Trophoblast cell (in vitro differentiated cells and primary cell): ENCODE measurements around the gene RFXANK.

Experiments used
- DNase-seq, 2 donors: peaks; one replicate each; pipeline ENCODE4 v3.0.0-alpha.2; 2016
- H2AFZ ChIP-seq: 2 replicates; pipeline ENCODE4 v1.6.1; 2013; ENCODE audit warnings: low read length, moderate library complexity, mild to moderate bottlenecking; ENCODE audit not compliant: insufficient read depth, poor library complexity
- H2AK5ac ChIP-seq: 2 replicates; pipeline ENCODE4 v1.6.1; 2013; ENCODE audit warnings: mild to moderate bottlenecking, low read length
- H2BK120ac ChIP-seq: 2 replicates; pipeline ENCODE4 v1.6.1; 2013; ENCODE audit warnings: low read length, mild to moderate bottlenecking, moderate library complexity; ENCODE audit not compliant: insufficient read depth, poor library complexity
- H2BK12ac ChIP-seq: 2 replicates; pipeline ENCODE4 v1.6.1; 2013; ENCODE audit warnings: mild to moderate bottlenecking, low read length, moderate library complexity
- H2BK5ac ChIP-seq: 2 replicates; pipeline ENCODE4 v1.6.1; 2013; ENCODE audit warnings: low read length, low read depth, moderate library complexity, mild to moderate bottlenecking; ENCODE audit not compliant: poor library complexity
- H3K14ac ChIP-seq: 2 replicates; pipeline ENCODE4 v1.6.1; 2013; ENCODE audit warnings: mild to moderate bottlenecking, low read length
- H3K18ac ChIP-seq: 2 replicates; pipeline ENCODE4 v1.6.1; 2013; ENCODE audit warnings: mild to moderate bottlenecking, low read length
- H3K23ac ChIP-seq: 2 replicates; pipeline ENCODE4 v1.6.1; 2013; ENCODE audit warnings: low read length
- H3K27ac ChIP-seq: 2 replicates; pipeline ENCODE4 v1.5.1; 2013; ENCODE audit warnings: low read depth, mild to moderate bottlenecking, inconsistent platforms, low read length, moderate library complexity
- H3K27me3 ChIP-seq: 2 replicates; pipeline ENCODE4 v1.6.1; 2013; ENCODE audit warnings: inconsistent platforms, mild to moderate bottlenecking, low read length, moderate library complexity; ENCODE audit not compliant: insufficient read depth
- H3K36me3 ChIP-seq, 2 experiments: 1 replicate in 1 of 2; 2 replicates in 1 of 2; pipeline ENCODE4 v1.6.1; 2013; ENCODE audit warnings: low read length in 2 of 2, mild to moderate bottlenecking in 2 of 2, moderate library complexity in 1 of 2; ENCODE audit not compliant: insufficient read depth in 2 of 2, control insufficient read depth in 1 of 2
- H3K4ac ChIP-seq: 2 replicates; pipeline ENCODE4 v1.6.1; 2013; ENCODE audit warnings: low read depth, mild to moderate bottlenecking, low read length, moderate library complexity
- H3K4me1 ChIP-seq, 2 experiments: 1 replicate in 1 of 2; 2 replicates in 1 of 2; pipeline ENCODE4 v1.6.1; 2013; ENCODE audit warnings: low read length in 2 of 2, mild to moderate bottlenecking in 2 of 2, moderate library complexity in 1 of 2; ENCODE audit not compliant: insufficient read depth in 2 of 2, control insufficient read depth in 1 of 2
- H3K4me2 ChIP-seq: 2 replicates; pipeline ENCODE4 v1.6.1; 2013; ENCODE audit warnings: inconsistent platforms, mild to moderate bottlenecking, low read length, moderate library complexity
- H3K4me3 ChIP-seq: 2 replicates; pipeline ENCODE4 v1.5.1; 2013; ENCODE audit warnings: mild to moderate bottlenecking, low read depth, low read length, inconsistent platforms
- H3K79me1 ChIP-seq: one replicate; pipeline ENCODE4 v1.6.1; 2013; ENCODE audit warnings: low read length
- H3K79me2 ChIP-seq: 2 replicates; pipeline ENCODE4 v1.6.1; 2013; ENCODE audit warnings: low read length, mild to moderate bottlenecking; ENCODE audit not compliant: control insufficient read depth, insufficient read depth, poor library complexity
- H3K9ac ChIP-seq: 2 replicates; pipeline ENCODE4 v1.6.1; 2013; ENCODE audit warnings: mild to moderate bottlenecking, low read length
- H3K9me3 ChIP-seq: 2 replicates; pipeline ENCODE4 v1.6.1; 2013; ENCODE audit warnings: low read depth, mild to moderate bottlenecking, control low read depth, inconsistent platforms, low read length; ENCODE audit not compliant: insufficient read depth
- H4K12ac ChIP-seq: 2 replicates; pipeline ENCODE4 v1.6.1; 2013; ENCODE audit warnings: low read depth, mild to moderate bottlenecking, low read length, moderate library complexity
- H4K8ac ChIP-seq: 2 replicates; pipeline ENCODE4 v1.6.1; 2013; ENCODE audit warnings: low read depth, mild to moderate bottlenecking, low read length, moderate library complexity
- H4K91ac ChIP-seq: one replicate; pipeline ENCODE4 v1.6.1; 2013; ENCODE audit warnings: low read depth, mild to moderate bottlenecking, low read length, moderate library complexity
- WGBS: extraction: QIAGEN DNeasy Blood & Tissue Kit; methylation state at CpG from one replicate; pipeline ENCODE4 v1.1.7; 2013; ENCODE audit warnings: missing lambda C conversion rate; ENCODE audit not compliant: insufficient read length, insufficient coverage; ENCODE audit errors: extremely low coverage; 5-methylcytosine and 5-hydroxymethylcytosine counted together

Gene RFXANK

GRCh38 chr19:19206938-19207337 lies 14.9 kb downstream of the RFXANK start:
- peaks cover 6% of the 10 kb centered on the region for H3K9me3 ChIP-seq
- H3K4me2 ChIP-seq, result no peak overlapping the region
- DNase-seq, result no peak
- H4K8ac ChIP-seq, result no peak overlapping the region
- peaks cover 5 to 7% of the 10 kb centered on the region in 2 experiments for H3K4me1 ChIP-seq
- no peak overlapping the region for H3K9ac ChIP-seq
- no peak overlapping the region for H4K12ac ChIP-seq
- peak overlapping the region; percentile 23 for H3K4me3 ChIP-seq
- H3K27me3 ChIP-seq, result peaks cover 8% of the 10 kb centered on the region
- H2AFZ ChIP-seq, result no peak overlapping the region
- H2BK5ac ChIP-seq, result no peak overlapping the region
- H3K18ac ChIP-seq, result no peak overlapping the region
- no peak overlapping the region for H3K27ac ChIP-seq
- no peak overlapping the region for H3K14ac ChIP-seq
- no CpG with 5 or more reads among the region's 5 CpGs for WGBS
- no peak overlapping the region for H3K4ac ChIP-seq
- no peak overlapping the region for H2AK5ac ChIP-seq
- no peak overlapping the region for H4K91ac ChIP-seq
- peaks cover 0 to 3% of the 10 kb centered on the region in 2 experiments for H3K36me3 ChIP-seq
- no peak overlapping the region for H3K23ac ChIP-seq
- no peak overlapping the region for H2BK12ac ChIP-seq
- H3K79me2 ChIP-seq, result peaks cover 5% of the 10 kb centered on the region
- no peak overlapping the region for H2BK120ac ChIP-seq
- H3K79me1 ChIP-seq, result peaks cover 5% of the 10 kb centered on the region

DNA sequence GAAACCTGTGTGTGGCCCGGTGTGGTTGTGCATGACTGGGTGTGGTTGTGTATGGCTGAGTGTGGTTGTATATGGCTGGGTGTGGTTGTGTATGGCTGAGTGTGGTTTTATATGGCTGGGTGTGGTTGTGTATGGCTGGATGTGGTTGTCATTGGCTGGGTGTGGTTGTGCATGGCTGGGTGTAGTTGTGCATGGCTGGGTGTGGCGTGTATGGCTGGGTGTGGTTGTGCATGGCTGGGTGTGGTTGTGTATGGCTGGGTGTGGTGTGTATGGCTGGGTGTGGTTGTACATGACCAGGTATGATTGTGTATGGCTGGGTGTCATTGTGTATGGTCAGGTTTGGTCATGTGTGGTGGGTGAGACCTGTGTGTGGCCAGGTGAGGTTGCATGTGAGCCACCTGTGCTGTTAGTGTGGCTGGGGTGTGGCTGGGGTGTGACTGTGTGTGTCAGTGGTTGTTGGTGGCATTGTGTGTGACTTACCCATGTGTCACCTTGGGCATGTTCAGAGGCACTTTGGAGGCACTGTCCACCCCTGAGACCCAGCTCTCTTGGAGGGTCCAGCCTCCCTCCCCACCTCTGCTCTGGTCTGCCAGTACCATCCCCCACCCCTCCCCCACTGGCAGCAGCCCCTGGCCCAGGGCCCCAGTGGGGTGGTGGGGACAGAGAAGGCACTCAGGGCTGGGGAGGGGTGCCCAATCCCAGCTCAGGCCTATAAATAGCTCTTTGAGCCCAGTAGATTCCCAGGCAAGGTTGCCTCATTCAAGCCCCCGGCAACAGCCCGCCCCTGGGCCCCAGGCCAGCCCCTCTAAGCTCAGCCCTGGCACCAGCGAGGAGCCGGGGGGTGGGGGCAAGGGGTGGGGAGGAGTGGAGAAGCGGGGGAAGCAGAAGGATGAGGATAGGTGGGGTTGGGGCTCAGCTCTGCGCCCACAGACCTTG lies 15.8 kb downstream of the RFXANK start:
- H3K4me1 ChIP-seq, result peaks cover 0 to under 1% of the 10 kb centered on the region in 2 experiments
- H3K79me1 ChIP-seq, result peaks cover 2% of the 10 kb centered on the region
- H3K23ac ChIP-seq, result no peak overlapping the region
- H3K27ac ChIP-seq, result no peak overlapping the region
- H3K27me3 ChIP-seq, result peaks cover 17% of the 10 kb centered on the region
- H3K9ac ChIP-seq, result no peak overlapping the region
- H3K4ac ChIP-seq, result no peak overlapping the region
- H4K91ac ChIP-seq, result no peak overlapping the region
- H2BK120ac ChIP-seq, result no peak overlapping the region
- H4K12ac ChIP-seq, result no peak overlapping the region
- WGBS, result no CpG with 5 or more reads among the region's 8 CpGs
- no peak overlapping the region for H2AK5ac ChIP-seq
- no peak overlapping the region for H3K18ac ChIP-seq
- H3K14ac ChIP-seq, result no peak overlapping the region
- no peak overlapping the region for H2AFZ ChIP-seq
- no peak overlapping the region for H3K4me2 ChIP-seq
- peak overlapping the region; percentile 19 for H3K4me3 ChIP-seq
- peaks cover 2% of the 10 kb centered on the region for H3K79me2 ChIP-seq
- no peaks in the 10 kb centered on the region for H3K36me3 ChIP-seq
- peaks cover 6% of the 10 kb centered on the region for H3K9me3 ChIP-seq
- H2BK12ac ChIP-seq, result no peak overlapping the region
- H4K8ac ChIP-seq, result no peak overlapping the region
- no peak overlapping the region for H2BK5ac ChIP-seq
- DNase-seq, result no peak

- H3K79me2 ChIP-seq, result no peaks in the 10 kb centered on the region
- no peak overlapping the region for H2AFZ ChIP-seq
- no peaks in the 10 kb centered on the region for H3K79me1 ChIP-seq
- no peak overlapping the region for H2AK5ac ChIP-seq
- no peak overlapping the region for H3K4me2 ChIP-seq
- no peak overlapping the region for H3K23ac ChIP-seq
- H3K27me3 ChIP-seq, result peaks cover 20% of the 10 kb centered on the region
- H3K9me3 ChIP-seq, result peaks cover 6% of the 10 kb centered on the region
- H2BK12ac ChIP-seq, result no peak overlapping the region
- H4K8ac ChIP-seq, result no peak overlapping the region
- no peak overlapping the region for H3K27ac ChIP-seq
- no peak overlapping the region for H2BK120ac ChIP-seq
- WGBS, result no CpG with 5 or more reads among the region's 9 CpGs
- no peaks in the 10 kb centered on the region for H3K36me3 ChIP-seq
- H3K14ac ChIP-seq, result no peak overlapping the region
- H4K91ac ChIP-seq, result no peak overlapping the region
- no peak for DNase-seq
- no peaks in the 10 kb centered on the region for H3K4me1 ChIP-seq
- no peak overlapping the region for H2BK5ac ChIP-seq
- no peak overlapping the region for H4K12ac ChIP-seq
- H3K18ac ChIP-seq, result no peak overlapping the region
- H3K4me3 ChIP-seq, result no peak overlapping the region
- no peak overlapping the region for H3K4ac ChIP-seq
- H3K9ac ChIP-seq, result no peak overlapping the region
Observed at GRCh38 chr19:19209372-19209771, 17.3 kb downstream of the RFXANK start.

- no peak within 1 kb of the TSS for H4K91ac ChIP-seq
- no peak within 1 kb of the TSS for H2BK12ac ChIP-seq
- no peaks in the 10 kb centered on the region for H3K79me1 ChIP-seq
- no peak within 1 kb of the TSS for H3K14ac ChIP-seq
- no peak within 1 kb of the TSS for H4K12ac ChIP-seq
- H3K4me3 ChIP-seq, result no peak within 1 kb of the TSS
- no peak within 1 kb of the TSS for H3K27ac ChIP-seq
- no peaks in the 10 kb centered on the region for H3K4me1 ChIP-seq
- H3K9ac ChIP-seq, result no peak within 1 kb of the TSS
- no peaks in the 10 kb centered on the region for H3K79me2 ChIP-seq
- no peak within 1 kb of the TSS for H3K18ac ChIP-seq
- H3K9me3 ChIP-seq, result peaks cover 6% of the 10 kb centered on the region
- no peaks in the 10 kb centered on the region for H3K36me3 ChIP-seq
- no peak for DNase-seq
- peaks cover 20% of the 10 kb centered on the region for H3K27me3 ChIP-seq
- WGBS, result no CpG with 5 or more reads among the region's 54 CpGs
- H2AFZ ChIP-seq, result no peak within 1 kb of the TSS
- no peak within 1 kb of the TSS for H2BK120ac ChIP-seq
- no peak within 1 kb of the TSS for H2BK5ac ChIP-seq
- no peak within 1 kb of the TSS for H3K23ac ChIP-seq
- no peak within 1 kb of the TSS for H2AK5ac ChIP-seq
- no peak within 1 kb of the TSS for H3K4me2 ChIP-seq
- H4K8ac ChIP-seq, result no peak within 1 kb of the TSS
- H3K4ac ChIP-seq, result no peak within 1 kb of the TSS
Observed at GRCh38 chr19:19211499-19212420, 19.7 kb downstream of the RFXANK start, which contains the start of gene NCAN. Gene NCAN (plus strand): TSS chr19:19211958. CDS start chr19:19216954, 4,996 bp downstream.
